ENCODE data around the gene CUX1. TPM values are rescaled to one million over a fixed set of nuclear protein-coding genes. Genes with fewer than 3 reads are reported as not detected.

Gene CUX1
- total and polyA plus RNA-seq, 2 of the 13 experiments (the other 11 are each of a cell fraction or from before 2014, with no cell fraction given), result 13.7 to 14.9 TPM

- TF ChIP-seq ZNF318 (CRISPR knock-in tag; IDR thresholded peaks at IDR 0.05) (peak; percentile 81; the same call in 1 of the 2 replicates), CREB3 (CRISPR knock-in tag; IDR thresholded peaks at IDR 0.05) (no peak), ZNF512B (CRISPR knock-in tag; IDR thresholded peaks at IDR 0.05; ENCODE audit: borderline replicate concordance) (no peak), CENPBD1 (CRISPR knock-in tag; IDR thresholded peaks at IDR 0.05; ENCODE audit: borderline replicate concordance, low read depth) (no peak), AHDC1 (CRISPR knock-in tag; IDR thresholded peaks at IDR 0.05; ENCODE audit: borderline replicate concordance) (0 out of 2 replicates have a peak, but pooled peaks have one; percentile 33)
Observed at GRCh38 chr7:102272075-102272916, 454.9 kb downstream of the CUX1 start (continued).
